ENCODE results near the gene MBP. TPM values are rescaled to one million over a fixed set of nuclear protein-coding genes. Genes with fewer than 3 reads are reported as not detected.

The MBP gene
- total and polyA plus RNA-seq, 2 of the 13 experiments (the other 11 are each of a cell fraction or from before 2014, with no cell fraction given): 5.0 to 8.5 TPM

DNA sequence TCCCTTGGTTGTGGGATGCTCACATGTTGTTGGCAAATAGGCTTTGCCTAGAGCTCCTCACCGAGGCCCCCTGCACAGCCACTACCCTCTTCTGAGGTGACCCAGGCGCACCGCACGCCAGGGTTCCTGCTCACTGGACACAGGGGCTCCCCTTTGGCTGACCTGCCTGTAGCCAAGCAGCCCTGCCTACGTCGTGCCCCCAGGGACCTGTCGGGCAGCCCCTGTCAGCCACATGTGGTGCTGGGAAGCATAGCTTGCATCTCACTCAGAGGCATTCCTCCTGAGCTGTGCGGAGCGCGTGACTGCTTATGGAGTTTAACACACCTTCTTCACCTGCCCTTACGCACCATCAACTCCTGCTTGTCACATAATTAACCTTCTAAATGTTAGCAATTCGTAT, 194.0 kb downstream of the MBP start:
- Histone ChIP-seq H3K36me3 (replicated peaks in 1 of 2; ENCODE audit: control insufficient read depth in 1 of 2, insufficient read depth in 2 of 2, low read length in 2 of 2) (peaks cover 6 to 20% of the 10 kb centered on the region in 2 experiments; a peak in 4 of 5 replicates), H3K79me2 (ENCODE audit: insufficient read depth, low read length) (no peaks in the 10 kb centered on the region), H3K9ac (ENCODE audit: insufficient read depth, low read depth, low read length) (no peak overlapping the region), H3K4me3 (replicated peaks in 1 of 3; ENCODE audit: insufficient read depth in 1 of 3, low read depth in 2 of 3, low read length in 3 of 3) (no peak overlapping the region), H3K4me2 (ENCODE audit: low read depth, low read length) (no peak overlapping the region), H4K20me1 (ENCODE audit: insufficient read depth, low read length) (no peaks in the 10 kb centered on the region), H3K27ac (ENCODE audit: extremely low read length, insufficient read depth, low read length) (no peak overlapping the region), H3K9me3 (ENCODE audit: low read length) (no peaks in the 10 kb centered on the region), H3K27me3 (ENCODE audit: control insufficient read depth in 1 of 2, insufficient read depth in 2 of 2, low read length in 2 of 2) (no peaks in the 10 kb centered on the region), H2AFZ (ENCODE audit: low read length) (no peak overlapping the region), H3K4me1 (ENCODE audit: insufficient read depth, low read length) (no peaks in the 10 kb centered on the region)
- ChIA-PET POLR2A (no interaction called here), CTCF (ENCODE audit: low intra/inter-chr PET ratio, low total read pairs) (no interaction called here)
- FAIRE-seq (no peak), DNase-seq (ENCODE audit: low spot score) (no peak), ATAC-seq (no peak)
- no TSS peak for BruUV-seq (replicated peaks)
- WGBS (ENCODE audit: low lambda C conversion rate): 96% methylated on average over 6 of the region's 12 CpGs
- intact Hi-C loops (cut with micrococcal nuclease; ENCODE audit: unreplicated experiment) (no loop called here), in situ Hi-C loops (cut with HindIII; ENCODE audit: extremely low pct_ligation_motif_present, low pct_unique_long_range_greater_than_20kb) (no loop called here)
- TF ChIP-seq ZBTB7A (CRISPR knock-in tag; IDR thresholded peaks at IDR 0.05) (no peak), ELF3 (CRISPR knock-in tag; IDR thresholded peaks at IDR 0.05) (no peak), CBX1 (IDR thresholded peaks at IDR 0.05; ENCODE audit: low read depth) (no peak), SETDB1 (CRISPR knock-in tag; IDR thresholded peaks at IDR 0.05; ENCODE audit: borderline replicate concordance) (no peak), ZSCAN12 (CRISPR knock-in tag; IDR thresholded peaks at IDR 0.05) (no peak), POLR2AphosphoS2 (IDR thresholded peaks at IDR 0.05; ENCODE audit: low read depth, low read length) (no peak), KDM2A (CRISPR knock-in tag; IDR thresholded peaks at IDR 0.05; ENCODE audit: borderline replicate concordance, low read depth) (no peak), ZNF558 (CRISPR knock-in tag; IDR thresholded peaks at IDR 0.05; ENCODE audit: borderline replicate concordance) (no peak)
- TF ChIP-seq, protein P1, sequence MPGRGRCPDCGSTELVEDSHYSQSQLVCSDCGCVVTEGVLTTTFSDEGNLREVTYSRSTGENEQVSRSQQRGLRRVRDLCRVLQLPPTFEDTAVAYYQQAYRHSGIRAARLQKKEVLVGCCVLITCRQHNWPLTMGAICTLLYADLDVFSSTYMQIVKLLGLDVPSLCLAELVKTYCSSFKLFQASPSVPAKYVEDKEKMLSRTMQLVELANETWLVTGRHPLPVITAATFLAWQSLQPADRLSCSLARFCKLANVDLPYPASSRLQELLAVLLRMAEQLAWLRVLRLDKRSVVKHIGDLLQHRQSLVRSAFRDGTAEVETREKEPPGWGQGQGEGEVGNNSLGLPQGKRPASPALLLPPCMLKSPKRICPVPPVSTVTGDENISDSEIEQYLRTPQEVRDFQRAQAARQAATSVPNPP (CRISPR knock-in tag; IDR thresholded peaks at IDR 0.05): no peak
- TF ChIP-seq, protein P2, sequence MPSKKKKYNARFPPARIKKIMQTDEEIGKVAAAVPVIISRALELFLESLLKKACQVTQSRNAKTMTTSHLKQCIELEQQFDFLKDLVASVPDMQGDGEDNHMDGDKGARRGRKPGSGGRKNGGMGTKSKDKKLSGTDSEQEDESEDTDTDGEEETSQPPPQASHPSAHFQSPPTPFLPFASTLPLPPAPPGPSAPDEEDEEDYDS (CRISPR knock-in tag; IDR thresholded peaks at IDR 0.05): no peak
- TF ChIP-seq, protein P3, sequence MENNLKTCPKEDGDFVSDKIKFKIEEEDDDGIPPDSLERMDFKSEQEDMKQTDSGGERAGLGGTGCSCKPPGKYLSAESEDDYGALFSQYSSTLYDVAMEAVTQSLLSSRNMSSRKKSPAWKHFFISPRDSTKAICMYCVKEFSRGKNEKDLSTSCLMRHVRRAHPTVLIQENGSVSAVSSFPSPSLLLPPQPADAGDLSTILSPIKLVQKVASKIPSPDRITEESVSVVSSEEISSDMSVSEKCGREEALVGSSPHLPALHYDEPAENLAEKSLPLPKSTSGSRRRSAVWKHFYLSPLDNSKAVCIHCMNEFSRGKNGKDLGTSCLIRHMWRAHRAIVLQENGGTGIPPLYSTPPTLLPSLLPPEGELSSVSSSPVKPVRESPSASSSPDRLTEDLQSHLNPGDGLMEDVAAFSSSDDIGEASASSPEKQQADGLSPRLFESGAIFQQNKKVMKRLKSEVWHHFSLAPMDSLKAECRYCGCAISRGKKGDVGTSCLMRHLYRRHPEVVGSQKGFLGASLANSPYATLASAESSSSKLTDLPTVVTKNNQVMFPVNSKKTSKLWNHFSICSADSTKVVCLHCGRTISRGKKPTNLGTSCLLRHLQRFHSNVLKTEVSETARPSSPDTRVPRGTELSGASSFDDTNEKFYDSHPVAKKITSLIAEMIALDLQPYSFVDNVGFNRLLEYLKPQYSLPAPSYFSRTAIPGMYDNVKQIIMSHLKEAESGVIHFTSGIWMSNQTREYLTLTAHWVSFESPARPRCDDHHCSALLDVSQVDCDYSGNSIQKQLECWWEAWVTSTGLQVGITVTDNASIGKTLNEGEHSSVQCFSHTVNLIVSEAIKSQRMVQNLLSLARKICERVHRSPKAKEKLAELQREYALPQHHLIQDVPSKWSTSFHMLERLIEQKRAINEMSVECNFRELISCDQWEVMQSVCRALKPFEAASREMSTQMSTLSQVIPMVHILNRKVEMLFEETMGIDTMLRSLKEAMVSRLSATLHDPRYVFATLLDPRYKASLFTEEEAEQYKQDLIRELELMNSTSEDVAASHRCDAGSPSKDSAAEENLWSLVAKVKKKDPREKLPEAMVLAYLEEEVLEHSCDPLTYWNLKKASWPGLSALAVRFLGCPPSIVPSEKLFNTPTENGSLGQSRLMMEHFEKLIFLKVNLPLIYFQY (CRISPR knock-in tag; IDR thresholded peaks at IDR 0.05; ENCODE audit: borderline replicate concordance): no peak
- TF ChIP-seq, protein P4, sequence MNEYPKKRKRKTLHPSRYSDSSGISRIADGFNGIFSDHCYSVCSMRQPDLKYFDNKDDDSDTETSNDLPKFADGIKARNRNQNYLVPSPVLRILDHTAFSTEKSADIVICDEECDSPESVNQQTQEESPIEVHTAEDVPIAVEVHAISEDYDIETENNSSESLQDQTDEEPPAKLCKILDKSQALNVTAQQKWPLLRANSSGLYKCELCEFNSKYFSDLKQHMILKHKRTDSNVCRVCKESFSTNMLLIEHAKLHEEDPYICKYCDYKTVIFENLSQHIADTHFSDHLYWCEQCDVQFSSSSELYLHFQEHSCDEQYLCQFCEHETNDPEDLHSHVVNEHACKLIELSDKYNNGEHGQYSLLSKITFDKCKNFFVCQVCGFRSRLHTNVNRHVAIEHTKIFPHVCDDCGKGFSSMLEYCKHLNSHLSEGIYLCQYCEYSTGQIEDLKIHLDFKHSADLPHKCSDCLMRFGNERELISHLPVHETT (CRISPR knock-in tag; conservative IDR thresholded peaks at IDR 0.05): no peak
- TF ChIP-seq, protein P5, sequence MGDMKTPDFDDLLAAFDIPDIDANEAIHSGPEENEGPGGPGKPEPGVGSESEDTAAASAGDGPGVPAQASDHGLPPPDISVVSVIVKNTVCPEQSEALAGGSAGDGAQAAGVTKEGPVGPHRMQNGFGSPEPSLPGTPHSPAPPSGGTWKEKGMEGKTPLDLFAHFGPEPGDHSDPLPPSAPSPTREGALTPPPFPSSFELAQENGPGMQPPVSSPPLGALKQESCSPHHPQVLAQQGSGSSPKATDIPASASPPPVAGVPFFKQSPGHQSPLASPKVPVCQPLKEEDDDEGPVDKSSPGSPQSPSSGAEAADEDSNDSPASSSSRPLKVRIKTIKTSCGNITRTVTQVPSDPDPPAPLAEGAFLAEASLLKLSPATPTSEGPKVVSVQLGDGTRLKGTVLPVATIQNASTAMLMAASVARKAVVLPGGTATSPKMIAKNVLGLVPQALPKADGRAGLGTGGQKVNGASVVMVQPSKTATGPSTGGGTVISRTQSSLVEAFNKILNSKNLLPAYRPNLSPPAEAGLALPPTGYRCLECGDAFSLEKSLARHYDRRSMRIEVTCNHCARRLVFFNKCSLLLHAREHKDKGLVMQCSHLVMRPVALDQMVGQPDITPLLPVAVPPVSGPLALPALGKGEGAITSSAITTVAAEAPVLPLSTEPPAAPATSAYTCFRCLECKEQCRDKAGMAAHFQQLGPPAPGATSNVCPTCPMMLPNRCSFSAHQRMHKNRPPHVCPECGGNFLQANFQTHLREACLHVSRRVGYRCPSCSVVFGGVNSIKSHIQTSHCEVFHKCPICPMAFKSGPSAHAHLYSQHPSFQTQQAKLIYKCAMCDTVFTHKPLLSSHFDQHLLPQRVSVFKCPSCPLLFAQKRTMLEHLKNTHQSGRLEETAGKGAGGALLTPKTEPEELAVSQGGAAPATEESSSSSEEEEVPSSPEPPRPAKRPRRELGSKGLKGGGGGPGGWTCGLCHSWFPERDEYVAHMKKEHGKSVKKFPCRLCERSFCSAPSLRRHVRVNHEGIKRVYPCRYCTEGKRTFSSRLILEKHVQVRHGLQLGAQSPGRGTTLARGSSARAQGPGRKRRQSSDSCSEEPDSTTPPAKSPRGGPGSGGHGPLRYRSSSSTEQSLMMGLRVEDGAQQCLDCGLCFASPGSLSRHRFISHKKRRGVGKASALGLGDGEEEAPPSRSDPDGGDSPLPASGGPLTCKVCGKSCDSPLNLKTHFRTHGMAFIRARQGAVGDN (CRISPR knock-in tag; IDR thresholded peaks at IDR 0.05): no peak

Measured in HepG2 (cell line).